HG02938 (cell line): Measurements from ENCODE around the gene ZNF615.
"Not testable (repeated sequence)": the region's sequence is repeated elsewhere in the genome, so short reads cannot be mapped to it uniquely, and the experiment has no call there.

ENCODE experiments used
- ATAC-seq: cut with Tn5 transposase; IDR thresholded peaks from one replicate; pipeline ENCODE4 v1.9.1; 2021; ENCODE audit warnings: mild to moderate bottlenecking, moderate library complexity; ENCODE audit not compliant: unreplicated experiment

ZNF615 gene

DNA sequence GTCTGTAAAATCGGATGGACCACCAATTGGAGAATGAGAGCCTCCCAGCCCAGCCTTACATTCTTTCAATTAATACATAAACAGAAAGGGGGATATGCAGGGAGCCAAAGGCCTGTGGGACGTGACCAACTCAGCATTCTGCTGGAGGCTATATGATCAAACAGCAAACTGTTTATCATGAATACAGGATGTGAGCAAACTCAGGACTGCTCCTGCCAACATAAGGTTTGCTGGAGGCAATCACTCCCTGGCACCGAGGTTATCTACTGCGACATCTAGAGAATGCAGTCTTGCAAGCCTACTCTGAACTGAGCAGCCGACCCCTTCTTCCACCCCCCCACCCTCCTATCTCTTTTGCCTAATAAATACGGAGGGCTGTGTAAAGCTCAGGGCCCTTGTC lies 27.1 kb downstream of the ZNF615 start:
- not testable (repeated sequence) for ATAC-seq

DNA sequence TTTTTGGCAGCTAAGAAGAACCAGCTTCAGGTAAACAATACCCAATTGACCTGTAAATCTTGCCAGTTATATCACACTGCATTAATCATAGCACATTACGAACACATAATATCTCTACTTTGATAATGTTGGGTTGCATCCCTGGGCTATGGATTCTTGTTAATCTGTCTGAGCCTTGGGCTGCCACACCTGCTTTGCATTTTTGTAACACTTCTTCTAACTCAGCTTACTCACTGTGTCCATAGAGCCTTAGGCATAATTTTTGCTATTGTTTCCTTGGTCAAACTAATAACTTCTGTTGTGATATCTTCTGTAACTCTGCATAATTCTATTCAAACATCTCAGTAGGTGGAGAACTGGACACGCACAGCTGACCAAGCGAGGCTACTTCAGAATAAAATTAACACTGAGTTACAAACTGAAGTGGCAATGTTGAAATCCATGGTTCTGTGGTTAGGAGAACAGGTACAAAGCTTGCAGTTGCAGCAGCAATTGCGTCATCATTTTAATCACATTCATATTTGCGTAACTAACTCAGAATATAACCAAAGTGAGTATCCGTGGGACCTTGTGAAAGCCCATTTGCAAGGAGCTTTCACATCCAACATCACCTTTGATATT lies 27.8 kb downstream of the ZNF615 start:
- ATAC-seq: no peak

DNA sequence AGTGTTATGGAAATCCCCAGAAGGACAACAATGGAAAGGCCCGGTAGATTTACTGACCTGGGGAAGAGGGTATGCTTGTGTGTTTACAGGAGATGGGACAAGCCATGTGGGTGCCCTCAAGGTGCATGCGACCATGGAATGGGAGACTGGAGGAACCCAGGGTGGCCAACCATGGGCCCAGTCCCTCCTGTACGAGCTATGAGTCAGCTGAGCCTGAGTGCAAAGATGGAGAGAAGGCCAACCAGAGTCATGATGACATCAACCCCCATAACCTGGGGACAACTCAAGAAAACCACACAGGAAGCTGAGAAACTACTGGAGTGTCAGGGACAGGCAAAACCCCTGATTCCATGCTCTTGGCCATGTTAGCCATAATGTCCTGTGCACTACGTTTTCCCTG lies 29.1 kb downstream of the ZNF615 start:
- ATAC-seq: no peak

DNA sequence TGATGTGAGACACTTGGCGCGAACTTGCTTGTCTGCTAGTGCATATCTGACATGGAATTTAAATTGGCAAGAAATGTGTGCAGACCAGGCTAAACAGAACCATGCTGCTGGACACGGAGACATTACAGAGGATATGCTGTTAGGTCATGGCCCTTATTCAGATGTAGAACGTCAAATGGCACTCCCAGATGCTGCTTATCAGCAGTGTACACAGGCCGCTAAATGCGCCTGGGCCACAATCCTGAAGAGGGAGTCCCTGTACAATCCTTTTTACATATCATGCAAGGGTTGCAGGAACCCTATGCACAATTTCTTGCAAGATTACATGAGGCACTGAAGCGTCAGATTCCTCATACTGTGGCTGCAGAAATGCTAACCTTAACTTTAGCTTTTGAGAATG lies 30.7 kb downstream of the ZNF615 start:
- no peak for ATAC-seq

DNA sequence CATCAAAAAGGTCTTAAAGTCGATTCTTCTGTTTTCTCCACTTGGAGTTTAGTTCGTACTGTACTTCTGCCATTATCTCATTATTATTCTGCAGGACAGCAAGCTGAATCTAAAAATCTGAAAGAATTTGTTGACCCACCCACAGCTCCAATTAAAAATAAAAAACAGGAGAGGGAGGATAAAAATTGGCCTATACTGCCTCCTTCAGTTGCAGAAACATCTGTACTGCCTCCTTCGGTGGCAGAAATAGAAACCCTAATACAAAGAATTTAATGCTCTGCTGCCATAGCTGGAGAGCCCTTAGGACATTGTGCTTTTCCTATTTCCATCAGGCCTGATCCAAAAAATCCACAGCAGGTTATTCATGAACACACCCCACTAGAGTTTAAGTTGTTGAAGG lies 31.2 kb downstream of the ZNF615 start:
- no peak for ATAC-seq

DNA sequence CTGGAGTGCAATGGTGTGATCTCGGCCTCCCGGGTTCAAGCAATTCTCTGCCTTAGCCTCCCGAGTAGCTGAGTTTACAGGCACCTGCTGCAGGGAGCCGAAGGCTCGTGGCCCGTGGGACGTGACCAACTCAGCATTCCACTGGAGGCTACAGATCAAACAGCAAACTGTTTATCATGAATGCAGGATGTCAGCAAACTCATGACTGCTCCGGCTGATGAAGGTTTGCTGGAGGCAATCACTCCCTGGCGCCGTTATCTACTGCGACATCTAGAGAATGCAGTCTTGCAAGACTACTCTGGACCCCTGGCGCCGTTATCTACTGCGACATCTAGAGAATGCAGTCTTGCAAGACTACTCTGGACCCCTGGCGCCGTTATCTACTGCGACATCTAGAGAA lies 32.2 kb downstream of the ZNF615 start:
- not testable (repeated sequence) for ATAC-seq

DNA sequence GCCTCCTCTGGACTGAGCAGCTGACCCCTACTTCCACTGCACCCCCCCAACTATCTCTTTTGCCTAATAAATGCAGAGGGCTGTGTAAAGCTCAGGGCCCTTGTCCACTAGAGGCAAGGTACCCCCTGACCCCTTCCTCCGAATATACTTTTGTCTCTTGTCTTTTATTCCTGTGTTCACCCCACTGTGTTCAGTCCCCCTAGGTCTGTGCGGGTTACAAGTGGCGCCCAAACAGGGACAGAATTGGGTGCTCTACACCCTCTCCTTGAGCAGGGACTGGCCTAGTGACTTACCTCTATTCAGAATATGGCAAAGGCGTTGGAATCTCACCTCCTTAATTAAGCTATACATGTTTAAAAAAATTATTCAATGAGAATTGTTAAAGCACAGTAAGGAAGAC lies 36.4 kb downstream of the ZNF615 start:
- no peak for ATAC-seq

DNA sequence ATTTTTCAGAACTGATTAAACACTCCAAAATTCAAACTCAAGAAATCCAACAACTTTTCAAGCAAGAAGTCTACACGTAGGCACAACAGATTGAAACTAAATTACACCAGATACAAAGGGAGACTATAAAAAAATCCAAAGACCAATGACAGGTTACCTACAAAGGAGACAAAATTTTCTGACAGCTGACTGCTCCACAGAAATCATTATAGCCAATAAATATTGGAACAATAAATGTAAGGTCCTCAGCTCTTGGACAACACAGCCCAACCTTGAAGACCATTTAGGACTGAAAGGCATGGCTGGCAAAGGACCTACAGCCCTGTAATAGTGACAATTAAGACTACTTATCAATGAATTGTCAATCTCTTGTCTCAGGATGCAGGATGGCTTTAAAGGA lies 37.3 kb downstream of the ZNF615 start:
- no peak for ATAC-seq

DNA sequence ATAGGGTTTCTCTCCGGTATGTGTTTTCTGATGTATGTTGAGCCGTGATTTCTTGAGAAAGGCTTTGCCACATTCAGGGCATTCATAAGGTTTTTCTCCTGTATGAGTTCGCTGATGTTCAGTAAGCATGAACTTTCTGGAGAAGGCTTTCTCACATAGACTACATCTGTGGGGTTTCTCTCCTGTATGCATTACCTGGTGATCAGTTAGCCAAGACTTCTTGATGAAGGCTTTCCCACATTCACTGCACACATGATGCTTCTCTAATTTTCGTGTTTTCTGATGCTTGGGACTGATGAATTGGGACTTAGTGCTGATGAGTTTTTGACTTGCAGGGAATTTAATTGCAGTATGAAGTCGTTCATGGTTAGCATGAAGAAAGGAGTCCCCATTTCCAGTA lies 42.4 kb downstream of the ZNF615 start:
- no peak for ATAC-seq

DNA sequence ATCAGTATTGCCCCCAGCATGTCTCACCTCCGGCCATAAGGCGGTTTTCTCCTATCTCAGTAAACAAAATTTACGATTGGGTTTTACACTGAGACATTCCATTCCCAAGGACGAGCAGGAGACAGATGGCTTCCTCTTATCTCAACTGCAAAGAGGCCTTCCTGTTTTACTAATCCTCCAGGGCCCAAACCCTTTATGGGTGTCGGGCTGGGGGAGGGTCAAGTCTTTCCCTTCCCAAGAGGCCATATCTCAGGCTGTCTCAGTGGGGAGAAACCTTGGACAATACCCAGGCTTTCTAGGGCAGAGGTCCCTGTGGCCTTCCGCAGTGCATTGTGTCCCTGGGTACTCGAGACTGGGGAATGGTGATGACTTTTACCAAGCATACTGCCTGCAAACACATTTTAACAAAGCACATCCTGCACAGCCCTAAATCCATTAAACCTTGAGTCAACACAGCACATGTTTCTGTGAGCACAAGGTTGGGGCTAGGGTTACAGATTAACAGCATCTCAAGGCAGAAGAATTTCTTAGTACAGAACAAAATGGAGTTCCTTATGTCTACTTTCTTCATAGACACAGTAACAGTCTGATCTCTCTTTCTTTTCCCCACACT lies 47.3 kb downstream of the ZNF615 start:
- ATAC-seq: not testable (repeated sequence)

DNA sequence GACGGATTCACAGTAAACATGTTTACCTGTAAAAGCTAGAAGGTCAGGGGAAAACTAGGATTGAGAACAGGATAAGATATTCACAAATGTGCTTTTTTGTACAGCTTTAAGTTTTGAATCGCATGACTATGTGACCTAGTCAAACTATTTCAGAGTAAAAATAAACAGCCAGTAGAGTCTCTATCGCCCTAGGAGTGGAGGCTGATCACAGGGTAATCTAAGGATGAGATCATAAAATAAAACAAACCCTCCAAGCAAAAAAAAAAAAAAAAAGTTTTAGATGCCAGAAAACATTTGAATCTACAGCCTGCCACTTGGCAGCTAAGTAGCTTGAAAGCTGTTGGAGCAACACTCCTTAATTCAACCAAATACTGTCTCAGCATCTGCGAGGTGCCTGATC lies 48.2 kb downstream of the ZNF615 start:
- ATAC-seq: no peak

DNA sequence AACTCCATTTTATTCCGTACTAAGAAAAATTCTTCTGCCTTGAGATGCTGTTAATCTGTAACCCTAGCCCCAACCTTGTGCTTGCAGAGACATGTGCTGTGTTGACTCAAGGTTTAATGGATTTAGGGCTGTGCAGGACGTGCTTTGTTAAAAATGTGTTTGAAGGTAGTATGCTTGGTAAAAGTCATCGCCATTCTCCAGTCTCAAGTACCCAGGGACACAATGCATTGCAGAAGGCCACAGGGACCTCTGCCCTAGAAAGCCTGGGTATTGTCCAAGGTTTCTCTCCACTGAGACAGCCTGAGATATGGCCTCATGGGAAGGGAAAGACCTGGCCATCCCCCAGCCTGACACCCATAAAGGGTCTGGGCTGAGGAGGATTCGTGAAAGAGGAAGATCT lies 50.2 kb downstream of the ZNF615 start:
- not testable (repeated sequence) for ATAC-seq

DNA sequence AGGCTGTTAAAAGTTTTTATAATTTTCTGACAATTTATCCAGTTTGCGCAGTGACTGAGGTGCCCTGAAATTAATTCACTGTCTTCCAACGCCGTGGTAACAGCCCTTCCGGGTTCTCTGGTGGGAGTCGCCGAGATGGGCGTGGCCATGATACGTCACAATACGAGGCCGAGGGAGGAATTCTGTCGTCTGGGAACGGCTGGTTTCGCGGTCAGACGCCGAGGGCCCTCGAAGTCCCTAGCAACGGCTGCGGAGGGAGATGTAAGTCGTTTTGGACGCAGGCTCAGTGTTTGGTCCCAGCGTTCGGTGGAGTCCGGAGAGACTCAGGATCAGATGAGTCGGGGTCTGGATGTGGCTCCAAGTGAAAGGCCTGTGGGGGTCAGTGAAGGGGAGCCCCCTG lies 59.0 kb downstream of the ZNF615 start:
- no peak for ATAC-seq

DNA sequence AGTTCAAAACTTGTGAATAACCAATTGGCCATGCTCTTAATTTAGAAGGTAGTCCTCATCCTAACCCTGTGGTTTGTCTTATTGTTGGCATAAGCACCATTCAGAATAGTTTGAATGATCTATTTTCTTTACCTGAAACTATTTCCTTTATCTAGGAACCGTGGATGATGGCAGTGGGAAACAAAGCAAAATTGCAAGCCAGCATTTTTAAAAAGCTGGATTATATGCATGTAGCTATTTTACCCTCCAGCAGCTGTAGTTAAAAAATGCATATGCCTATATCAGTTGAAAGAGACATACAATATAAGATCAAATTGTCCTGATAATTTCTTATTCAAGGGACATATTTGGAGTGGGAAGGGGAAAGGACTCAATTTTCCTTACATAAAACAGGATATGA lies 61.4 kb downstream of the ZNF615 start:
- ATAC-seq: no peak

DNA sequence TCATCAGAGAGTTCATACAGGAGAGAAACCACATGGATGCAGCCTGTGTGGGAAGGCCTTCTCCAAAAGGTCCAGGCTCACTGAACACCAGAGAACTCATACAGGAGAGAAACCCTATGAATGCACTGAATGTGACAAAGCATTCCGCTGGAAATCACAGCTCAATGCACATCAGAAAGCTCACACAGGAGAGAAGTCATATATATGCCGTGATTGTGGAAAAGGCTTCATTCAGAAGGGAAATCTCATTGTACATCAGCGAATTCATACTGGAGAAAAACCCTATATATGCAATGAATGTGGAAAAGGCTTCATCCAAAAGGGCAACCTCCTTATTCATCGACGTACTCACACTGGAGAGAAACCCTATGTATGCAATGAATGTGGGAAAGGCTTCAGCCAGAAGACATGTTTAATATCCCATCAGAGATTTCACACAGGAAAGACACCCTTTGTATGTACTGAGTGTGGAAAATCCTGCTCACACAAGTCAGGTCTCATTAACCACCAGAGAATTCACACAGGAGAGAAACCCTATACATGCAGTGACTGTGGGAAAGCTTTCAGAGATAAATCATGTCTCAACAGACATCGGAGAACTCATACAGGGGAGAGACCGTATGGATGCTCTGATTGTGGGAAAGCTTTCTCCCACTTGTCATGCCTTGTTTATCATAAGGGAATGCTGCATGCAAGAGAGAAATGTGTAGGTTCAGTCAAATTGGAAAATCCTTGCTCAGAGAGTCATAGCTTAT lies 63.0 kb downstream of the ZNF615 start:
- no peak for ATAC-seq
